PC-9 (cell line): ENCODE results near the gene CBLN3. TPM values are rescaled to one million over a fixed set of nuclear protein-coding genes. Genes with fewer than 3 reads are reported as not detected.

Source experiments
- BruUV-seq: library from RNA; stranded (reverse); fragments of 400-500 nt; replicated peaks from 2 replicates; lab custom pipeline; 2021; lab: Mats Ljungman, UMichigan
- CTCF ChIA-PET: fragments of 300-600 bp; sonication (Branson Sonifier 250); formaldehyde crosslinking; loops from one replicate; lab custom pipeline; 2022; ENCODE audit warnings: antibody characterized with exemption; lab: Charles Lee
- POLR2A ChIA-PET: fragments of 300-600 bp; sonication (Branson Sonifier 250); formaldehyde crosslinking; loops from one replicate; lab custom pipeline; 2022; ENCODE audit warnings: antibody characterized with exemption; ENCODE audit not compliant: unreplicated experiment; lab: Charles Lee
- DNase-seq, 2 experiments: peaks; one replicate each; pipeline versions ENCODE4 v3.0.0 to v3.0.0-alpha.2; 2015 to 2022; ENCODE audit warnings: mixed read lengths in 1 of 2
- H2AFZ ChIP-seq: fragments of 200-600 bp; sonication (generic); 2 replicates; pipeline ENCODE4 v1.8.1; 2017; ENCODE audit warnings: antibody characterized with exemption
- H3F3A ChIP-seq: fragments of 200-600 bp; sonication (generic); 2 replicates; pipeline ENCODE4 v1.8.1; 2017; ENCODE audit warnings: antibody characterized with exemption, mild to moderate bottlenecking, low read depth; ENCODE audit not compliant: insufficient read depth
- H3K27ac ChIP-seq: fragments of 200-600 bp; sonication (generic); 2 replicates; pipeline ENCODE4 v1.6.1; 2016; ENCODE audit warnings: mixed run types
- H3K27me3 ChIP-seq: fragments of 200-600 bp; sonication (generic); 2 replicates; pipeline ENCODE4 v1.6.1; 2016; ENCODE audit warnings: low read depth, mixed run types; ENCODE audit not compliant: insufficient read depth
- H3K36me3 ChIP-seq: fragments of 200-600 bp; sonication (generic); 2 replicates; pipeline ENCODE4 v1.6.1; 2016; ENCODE audit warnings: low read depth, mixed run types
- H3K4me1 ChIP-seq: fragments of 200-600 bp; sonication (generic); replicated peaks from 2 replicates; pipeline ENCODE4 v1.6.1; 2016; ENCODE audit warnings: mixed run types; ENCODE audit not compliant: insufficient read depth
- H3K4me2 ChIP-seq: fragments of 200-600 bp; sonication (generic); 2 replicates; pipeline ENCODE4 v1.6.1; 2017; ENCODE audit warnings: mixed run types
- H3K4me3 ChIP-seq: fragments of 200-600 bp; sonication (generic); 2 replicates; pipeline ENCODE4 v1.6.1; 2016; ENCODE audit warnings: mixed run types
- H3K79me2 ChIP-seq: fragments of 200-600 bp; sonication (generic); 2 replicates; pipeline ENCODE4 v1.6.1; 2017; ENCODE audit warnings: low read depth, mixed run types
- H3K9me2 ChIP-seq: fragments of 200-600 bp; sonication (generic); 2 replicates; pipeline ENCODE4 v1.8.1; 2017; ENCODE audit warnings: mild to moderate bottlenecking; ENCODE audit not compliant: insufficient read depth
- H3K9me3 ChIP-seq: fragments of 200-600 bp; sonication (generic); 2 replicates; pipeline ENCODE4 v1.8.1; 2016; ENCODE audit warnings: low read depth; ENCODE audit not compliant: insufficient read depth
- H4K20me1 ChIP-seq: fragments of 200-600 bp; sonication (generic); 2 replicates; pipeline ENCODE4 v1.8.1; 2017; ENCODE audit not compliant: insufficient read depth
- EZH2 ChIP-seq: fragments of 200-600 bp; sonication (generic); IDR thresholded peaks from 2 replicates; pipeline ENCODE4 v1.8.0; 2017; ENCODE audit warnings: antibody characterized with exemption, low read depth
- intact Hi-C: fragments of 100-400 bp; cut with micrococcal nuclease; formaldehyde crosslinking; loops from one replicate; pipeline ENCODE4 v1.10.0; 2022; ENCODE audit not compliant: unreplicated experiment
- total RNA-seq: library from RNA; stranded (reverse); gene quantifications from 2 replicates; pipeline ENCODE4 v1.2.3, GENCODE V29; 2021
- TF ChIP-seq, protein P1 (sequence below): fragments of 200-600 bp; sonication (generic); conservative IDR thresholded peaks from 2 replicates; pipeline ENCODE4 v1.6.1; 2017; ENCODE audit warnings: mixed run types, antibody characterized with exemption, mild to moderate bottlenecking, moderate library complexity

The CBLN3 gene
- total RNA-seq, 1 experiment from 2014 or later: 8.3 TPM

GRCh38 chr14:24440606-24441399 is 11.3 kb upstream of the CBLN3 start:
- Histone ChIP-seq H3K27me3 (no peaks in the 10 kb centered on the region), H3K4me3 (peak overlapping the region; percentile 86; the same call in 1 of the 2 replicates), H3K36me3 (no peaks in the 10 kb centered on the region), H3K4me2 (peak overlapping the region; percentile 93), H2AFZ (no peak overlapping the region), H3K4me1 (no peaks in the 10 kb centered on the region), H3K9me2 (no peaks in the 10 kb centered on the region), H3K27ac (no peak overlapping the region), H3K79me2 (peaks cover 15% of the 10 kb centered on the region; the same call in 1 of the 2 replicates), H4K20me1 (no peaks in the 10 kb centered on the region), H3F3A (peaks cover 31% of the 10 kb centered on the region), H3K9me3 (no peaks in the 10 kb centered on the region)
- DNase-seq: no peak
- POLR2A ChIA-PET: no interaction called here
- TF ChIP-seq, protein P1, sequence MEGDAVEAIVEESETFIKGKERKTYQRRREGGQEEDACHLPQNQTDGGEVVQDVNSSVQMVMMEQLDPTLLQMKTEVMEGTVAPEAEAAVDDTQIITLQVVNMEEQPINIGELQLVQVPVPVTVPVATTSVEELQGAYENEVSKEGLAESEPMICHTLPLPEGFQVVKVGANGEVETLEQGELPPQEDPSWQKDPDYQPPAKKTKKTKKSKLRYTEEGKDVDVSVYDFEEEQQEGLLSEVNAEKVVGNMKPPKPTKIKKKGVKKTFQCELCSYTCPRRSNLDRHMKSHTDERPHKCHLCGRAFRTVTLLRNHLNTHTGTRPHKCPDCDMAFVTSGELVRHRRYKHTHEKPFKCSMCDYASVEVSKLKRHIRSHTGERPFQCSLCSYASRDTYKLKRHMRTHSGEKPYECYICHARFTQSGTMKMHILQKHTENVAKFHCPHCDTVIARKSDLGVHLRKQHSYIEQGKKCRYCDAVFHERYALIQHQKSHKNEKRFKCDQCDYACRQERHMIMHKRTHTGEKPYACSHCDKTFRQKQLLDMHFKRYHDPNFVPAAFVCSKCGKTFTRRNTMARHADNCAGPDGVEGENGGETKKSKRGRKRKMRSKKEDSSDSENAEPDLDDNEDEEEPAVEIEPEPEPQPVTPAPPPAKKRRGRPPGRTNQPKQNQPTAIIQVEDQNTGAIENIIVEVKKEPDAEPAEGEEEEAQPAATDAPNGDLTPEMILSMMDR: no peak
- TF ChIP-seq EZH2: no peak
- no TSS peak for BruUV-seq
- intact Hi-C loops: no loop called here
- CTCF ChIA-PET: no interaction called here

DNA sequence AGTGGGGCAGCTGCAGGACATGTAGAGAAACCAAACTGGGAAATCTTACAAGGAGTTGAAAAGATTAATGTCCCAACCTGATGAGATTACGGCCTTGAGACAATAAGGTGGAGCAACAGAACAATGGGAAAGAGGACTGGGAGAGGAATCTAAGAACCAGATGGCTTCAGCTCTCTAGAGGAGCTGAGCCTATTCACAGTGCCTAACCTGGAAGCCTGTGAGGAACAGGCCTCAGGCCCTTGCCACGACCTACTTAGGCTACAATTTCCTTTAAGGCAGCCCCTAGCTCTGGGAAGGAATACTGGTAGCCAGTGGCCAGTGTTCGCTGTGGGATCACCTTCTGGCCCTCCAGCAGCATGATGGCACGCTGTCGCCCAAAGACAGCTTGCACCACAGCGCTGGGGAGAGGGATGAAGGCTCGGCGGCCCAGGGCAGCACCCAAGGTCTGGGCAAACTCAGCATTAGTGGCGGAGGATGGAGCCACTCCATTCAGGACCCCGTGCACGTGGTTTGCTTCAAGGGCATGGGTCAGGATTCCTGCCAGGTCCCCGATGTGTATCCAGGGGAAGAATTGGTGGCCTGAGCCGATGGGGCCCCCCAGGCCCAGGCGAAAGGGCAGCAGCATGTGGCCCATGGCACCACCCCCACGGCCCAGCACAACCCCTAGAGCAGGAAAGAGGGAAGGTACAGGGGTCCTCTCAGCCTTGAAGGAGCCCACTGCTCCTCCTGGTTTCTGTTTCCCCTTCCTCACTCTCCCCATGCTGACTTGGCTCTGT is 10.6 kb upstream of the CBLN3 start:
- no peak for DNase-seq
- Histone ChIP-seq H3F3A (peaks cover 31% of the 10 kb centered on the region), H3K79me2 (peaks cover 15% of the 10 kb centered on the region; the same call in 1 of the 2 replicates), H3K36me3 (no peaks in the 10 kb centered on the region), H2AFZ (no peak overlapping the region), H3K4me1 (no peaks in the 10 kb centered on the region), H3K9me3 (no peaks in the 10 kb centered on the region), H3K27ac (no peak overlapping the region), H3K4me2 (no peak overlapping the region), H3K9me2 (no peaks in the 10 kb centered on the region), H3K27me3 (no peaks in the 10 kb centered on the region), H3K4me3 (no peak overlapping the region), H4K20me1 (no peaks in the 10 kb centered on the region)
- intact Hi-C loops: no loop called here
- POLR2A ChIA-PET: no interaction called here
- no TSS peak for BruUV-seq
- CTCF ChIA-PET: no interaction called here
- no peak for TF ChIP-seq EZH2
- TF ChIP-seq, protein P1: no peak

- Histone ChIP-seq H4K20me1 (no peaks in the 10 kb centered on the region), H2AFZ (no peak overlapping the region), H3K36me3 (no peaks in the 10 kb centered on the region), H3K27ac (no peak overlapping the region), H3K27me3 (no peaks in the 10 kb centered on the region), H3K4me2 (no peak overlapping the region), H3K9me3 (no peaks in the 10 kb centered on the region), H3K4me3 (no peak overlapping the region), H3K4me1 (no peaks in the 10 kb centered on the region), H3K9me2 (no peaks in the 10 kb centered on the region), H3K79me2 (peaks cover 15% of the 10 kb centered on the region; the same call in 1 of the 2 replicates), H3F3A (peaks cover 31% of the 10 kb centered on the region)
- no TSS peak for BruUV-seq
- ChIA-PET CTCF (interaction anchor here (0.7 kb wide), 1 partner anchor 10 kb away, joined by 4 read pairs; no protein-coding TSS in a partner anchor), POLR2A (no interaction called here)
- intact Hi-C loops: no loop called here
- no peak for DNase-seq
- TF ChIP-seq, protein P1: no peak
- TF ChIP-seq EZH2: no peak
Observed at GRCh38 chr14:24439257-24439656, 9.8 kb upstream of the CBLN3 start.
